HG02852 (cell line): ENCODE data around the gene IL4R.
A peak's percentile ranks its signal among the peaks of the same experiment; 100 is the strongest.
"Not testable (repeated sequence)": the region's sequence is repeated elsewhere in the genome, so short reads cannot be mapped to it uniquely, and the experiment has no call there.

Experiments used
- ATAC-seq: cut with Tn5 transposase; IDR thresholded peaks from one replicate; pipeline ENCODE4 v1.9.1; 2021; ENCODE audit warnings: mild to moderate bottlenecking, moderate library complexity; ENCODE audit not compliant: unreplicated experiment

IL4R gene

DNA sequence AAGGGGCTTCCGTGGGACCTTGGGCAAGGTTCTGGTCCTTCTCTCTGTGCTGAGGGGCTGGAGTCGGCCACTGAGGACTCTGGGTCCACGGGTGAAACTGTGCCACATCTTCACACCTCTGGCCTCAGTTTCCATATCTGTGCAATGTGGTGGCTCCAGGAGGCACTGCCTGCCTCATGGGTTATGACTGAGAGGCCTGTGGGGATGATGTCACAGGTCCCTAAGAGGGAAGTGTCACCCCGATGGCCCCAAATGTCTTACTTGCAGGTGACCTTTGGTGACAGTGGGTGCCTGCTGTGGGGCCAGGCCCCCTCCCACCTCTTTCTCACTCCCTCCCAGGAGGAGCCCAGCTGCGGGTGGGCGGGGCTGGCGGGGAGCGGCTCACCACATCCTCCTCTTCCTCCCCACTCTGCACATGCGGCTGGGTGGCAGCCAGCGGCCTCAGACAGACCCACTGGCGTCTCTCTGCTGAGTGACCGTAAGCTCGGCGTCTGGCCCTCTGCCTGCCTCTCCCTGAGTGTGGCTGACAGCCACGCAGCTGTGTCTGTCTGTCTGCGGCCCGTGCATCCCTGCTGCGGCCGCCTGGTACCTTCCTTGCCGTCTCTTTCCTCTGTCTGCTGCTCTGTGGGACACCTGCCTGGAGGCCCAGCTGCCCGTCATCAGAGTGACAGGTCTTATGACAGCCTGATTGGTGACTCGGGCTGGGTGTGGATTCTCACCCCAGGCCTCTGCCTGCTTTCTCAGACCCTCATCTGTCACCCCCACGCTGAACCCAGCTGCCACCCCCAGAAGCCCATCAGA is 88.2 kb downstream of the IL4R start, which contains the start of gene IL21R:
Gene IL21R, plus strand, starts transcription at position 407 of the 801 bp plus-strand sequence. CDS start 27,898 bp downstream, outside the sequence.
- ATAC-seq, result peak; percentile 53

DNA sequence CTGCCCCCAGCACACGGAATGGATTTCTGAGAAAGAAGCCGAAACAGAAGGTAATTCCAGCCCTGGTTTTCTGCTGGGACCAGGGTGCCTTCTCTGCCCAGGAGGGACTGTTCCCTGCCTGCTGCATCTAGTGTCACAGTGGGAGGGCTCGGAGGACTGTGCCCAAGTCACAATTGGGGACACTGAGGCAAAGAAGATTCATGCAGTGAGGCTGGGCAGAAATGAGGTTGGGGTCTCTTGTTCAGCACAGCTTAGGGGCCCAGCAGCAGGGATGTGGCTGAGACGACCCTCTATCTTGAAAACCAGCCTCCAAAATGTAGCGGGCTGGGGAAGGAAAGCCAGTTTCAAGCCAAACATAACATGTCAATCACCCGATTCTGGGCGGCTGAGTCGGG is 88.8 kb downstream of the IL4R start:
- ATAC-seq, result no peak

DNA sequence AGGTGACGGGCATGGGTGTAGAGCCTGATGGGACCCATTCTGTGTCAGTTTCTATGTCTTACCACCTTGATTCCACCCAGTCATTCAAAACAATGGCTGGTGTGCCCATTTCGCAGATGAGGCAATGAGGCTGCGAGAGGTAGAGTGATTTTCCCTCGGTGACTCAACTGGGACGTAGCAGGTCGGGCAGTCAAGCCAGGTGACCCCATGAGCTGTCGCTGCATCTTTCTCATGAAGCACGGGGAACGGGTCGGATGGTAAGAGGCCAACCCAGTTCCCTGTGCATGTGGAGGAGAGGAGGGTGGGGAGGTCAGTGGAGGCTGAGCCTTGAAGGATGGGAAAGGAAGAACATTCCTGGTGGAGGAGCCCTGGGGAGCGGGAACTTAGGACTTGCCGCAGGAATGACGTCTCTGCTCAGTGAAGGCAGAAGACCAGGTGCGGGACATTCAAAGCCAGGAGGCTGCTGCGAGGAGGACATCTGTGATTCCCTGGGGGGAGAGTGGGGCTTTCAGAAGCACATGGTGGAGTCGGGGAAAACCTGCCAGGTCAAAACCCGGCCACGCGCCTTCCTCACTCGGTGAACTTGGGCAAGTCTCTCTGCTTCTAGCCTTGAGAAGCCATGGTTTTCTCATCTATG is 89.3 kb downstream of the IL4R start:
- ATAC-seq, result no peak

DNA sequence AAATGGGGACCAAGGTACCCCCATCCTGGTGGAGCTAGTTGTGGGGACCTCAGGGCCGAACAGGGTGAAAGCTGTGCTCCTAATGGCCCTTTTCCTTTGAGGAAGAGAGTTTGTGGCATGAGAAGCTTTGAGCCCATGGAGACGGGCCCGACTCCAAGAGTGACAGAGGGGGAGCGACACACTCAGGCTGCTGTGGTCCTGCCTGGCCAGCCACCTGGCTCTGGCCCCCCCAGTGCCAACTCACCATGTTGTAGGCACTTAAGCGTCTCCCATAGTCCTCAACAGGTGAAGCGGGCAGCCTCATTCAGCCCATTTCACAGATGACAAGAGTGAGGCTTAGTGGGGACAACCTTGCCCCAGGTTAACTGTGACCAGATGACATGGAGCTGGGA is 89.8 kb downstream of the IL4R start:
- no peak for ATAC-seq

DNA sequence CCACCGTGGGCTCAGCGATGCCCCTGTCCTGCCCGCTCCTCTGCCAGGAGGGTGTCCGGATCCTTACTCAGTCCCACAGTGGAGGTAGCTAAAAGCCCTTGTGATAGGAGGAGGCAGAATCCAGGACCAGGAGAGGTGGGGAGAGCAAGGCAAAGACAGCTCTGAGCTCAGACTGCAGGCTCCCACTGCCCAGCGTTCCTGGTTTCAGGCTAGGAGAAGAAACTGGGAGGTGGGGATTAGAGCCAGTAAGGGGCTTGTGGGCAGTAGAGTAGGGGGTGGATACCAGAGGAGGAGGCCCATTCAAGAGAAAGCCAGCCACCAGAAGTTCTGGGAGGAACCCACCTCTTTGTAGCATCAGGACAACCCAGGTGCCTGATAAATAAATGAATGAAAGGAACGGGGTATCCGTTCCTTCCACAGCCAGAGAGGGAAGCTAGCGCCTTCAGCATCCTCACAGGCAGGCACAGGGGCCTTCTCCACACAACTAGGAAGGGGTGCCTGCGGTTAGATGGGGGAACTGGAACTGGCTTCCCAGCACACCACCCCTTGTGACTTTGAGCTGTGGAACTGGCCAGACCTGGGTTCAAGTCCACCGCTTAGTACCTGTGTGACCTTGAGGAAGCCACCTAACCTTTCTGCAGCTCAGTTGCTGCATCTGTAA is 90.5 kb downstream of the IL4R start:
- ATAC-seq, result no peak

DNA sequence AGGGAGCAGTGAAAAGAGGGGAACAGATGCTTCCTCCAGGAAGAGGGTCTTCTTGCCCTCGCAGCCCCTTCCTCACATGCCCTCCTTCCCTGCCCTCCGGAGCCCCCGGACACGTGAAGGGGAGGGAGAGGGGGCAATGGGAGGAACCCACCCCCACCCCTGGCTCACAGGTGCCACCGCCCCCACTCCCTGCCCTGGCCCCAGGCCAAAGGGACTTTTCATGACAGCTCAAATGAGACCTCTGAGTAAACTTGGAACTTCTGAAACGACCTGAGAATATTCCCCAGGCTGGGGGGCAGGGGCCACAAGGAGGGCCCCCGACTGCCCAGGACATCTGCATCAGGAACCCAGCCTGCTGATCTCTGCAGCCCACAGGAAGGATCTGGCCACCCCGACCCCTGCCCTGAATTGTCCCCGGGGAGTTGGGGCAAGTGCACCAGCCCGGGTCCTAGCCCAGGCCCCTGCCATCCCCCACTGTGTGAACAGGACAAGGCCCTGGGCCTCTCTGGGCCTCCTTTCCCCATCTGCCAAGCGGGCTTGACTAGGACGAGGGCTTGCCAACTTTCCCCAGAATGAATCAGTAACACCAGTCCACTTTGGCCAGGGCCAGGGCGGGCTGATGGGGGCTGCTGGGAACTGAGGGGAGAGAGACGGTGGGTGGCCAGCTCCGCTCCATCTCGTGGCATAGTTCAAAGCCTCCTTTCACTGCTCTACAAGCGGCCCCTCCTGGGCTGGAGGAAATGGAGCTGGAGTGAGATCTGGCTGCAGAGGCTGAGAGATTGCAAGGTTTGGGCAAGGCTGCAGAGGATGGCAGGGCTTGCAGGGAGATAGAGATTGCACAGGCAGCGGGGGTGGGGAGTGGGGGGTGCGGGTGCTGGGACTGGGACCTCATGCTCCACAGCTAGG is 92.0 kb downstream of the IL4R start:
- ATAC-seq, result no peak

DNA sequence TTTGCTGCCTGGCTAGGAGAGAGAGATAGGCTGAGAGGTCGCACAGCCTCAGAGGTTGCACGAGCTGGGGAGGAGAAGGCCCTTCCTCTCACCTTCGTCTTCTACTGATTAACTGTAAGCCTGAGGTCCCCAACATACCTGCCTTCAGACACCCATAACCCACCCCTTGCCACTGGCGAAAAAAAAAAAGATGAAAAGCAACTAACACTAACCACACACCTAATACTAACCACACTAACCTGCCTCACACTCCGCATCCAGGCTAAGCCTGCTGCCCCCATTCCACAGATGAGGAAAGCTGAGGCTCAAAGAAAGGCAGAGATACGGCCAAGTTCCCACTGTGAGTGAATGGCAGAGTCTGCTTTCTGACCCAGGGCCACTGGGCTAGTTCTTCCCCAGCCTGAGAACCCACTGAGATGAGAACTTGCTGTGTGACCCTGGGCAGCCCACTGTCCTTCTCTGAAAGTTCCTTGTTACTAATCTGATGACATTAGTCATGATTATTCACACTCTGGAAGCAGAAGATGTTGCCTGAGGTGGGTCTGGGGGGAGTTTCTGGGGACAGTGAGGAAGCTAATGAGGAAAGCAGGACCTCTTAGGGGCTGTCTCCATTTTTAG is 92.8 kb downstream of the IL4R start:
- ATAC-seq, result no peak

DNA sequence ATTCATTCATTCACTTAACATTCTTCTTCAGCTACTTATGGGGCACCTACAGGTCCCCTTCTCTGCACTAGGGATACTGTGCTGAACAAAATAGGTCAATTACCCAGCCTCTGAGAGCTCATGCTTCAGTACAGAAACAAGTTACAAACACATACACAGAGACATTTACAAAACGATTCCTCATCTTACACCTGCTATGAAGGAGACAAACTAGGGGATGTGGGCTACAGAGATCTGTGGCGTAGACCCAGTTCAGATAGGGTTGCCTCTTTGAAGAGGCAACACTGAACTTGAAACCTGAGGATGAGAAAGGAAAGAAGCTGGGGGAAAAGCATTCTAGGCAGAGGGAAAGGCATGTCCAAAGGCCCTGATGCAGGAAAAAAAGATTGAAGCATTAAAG is 93.4 kb downstream of the IL4R start:
- ATAC-seq, result no peak

DNA sequence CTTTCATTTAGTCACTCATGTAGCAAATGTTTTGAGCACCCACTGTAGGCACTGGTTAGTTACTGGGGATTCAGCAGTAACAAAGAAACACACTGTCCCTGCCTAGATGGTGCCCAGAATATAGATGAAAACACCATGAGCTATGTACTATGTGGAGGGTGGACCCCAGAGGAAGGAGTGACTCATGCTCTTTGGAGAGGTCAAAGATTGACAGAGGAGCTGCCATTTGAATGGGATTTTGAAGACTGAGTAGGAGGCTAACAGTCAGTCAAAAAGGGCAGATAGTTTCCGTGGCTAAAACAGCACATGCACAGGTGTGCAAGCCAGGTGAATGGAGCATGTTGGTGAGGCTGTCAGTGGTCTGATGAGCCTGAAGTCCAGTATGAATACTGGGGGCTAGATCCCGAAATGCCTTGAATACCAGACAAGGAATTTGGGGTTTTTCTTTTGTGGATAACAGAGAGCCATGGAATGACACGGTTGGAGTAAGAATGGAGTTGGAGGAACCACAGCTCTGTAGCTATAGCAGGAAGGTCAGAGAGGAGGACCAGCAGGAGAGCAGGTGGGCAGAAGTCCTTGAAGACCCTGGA is 94.3 kb downstream of the IL4R start:
- peak; percentile 24 for ATAC-seq

DNA sequence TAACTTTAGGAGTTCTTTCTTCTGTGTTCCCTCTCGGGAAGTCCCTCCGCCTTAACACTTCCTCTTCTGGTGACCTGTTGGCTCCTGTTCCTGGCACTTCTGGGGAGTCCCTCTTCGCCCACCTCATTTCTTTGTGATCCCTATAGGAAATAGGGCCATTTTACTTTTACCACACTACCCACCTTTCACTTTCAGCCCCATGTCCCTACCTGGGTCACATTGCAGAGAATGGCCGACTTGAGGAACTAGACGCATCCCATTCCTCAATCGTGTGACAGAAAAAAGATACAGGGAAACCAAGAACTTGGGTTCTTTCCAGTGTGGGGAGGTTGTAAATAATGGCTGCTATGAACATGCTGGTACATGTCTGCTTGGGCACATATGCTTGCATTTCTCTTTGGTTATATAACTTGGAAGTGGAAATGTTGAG is 94.8 kb downstream of the IL4R start:
- peak; percentile 29 for ATAC-seq

DNA sequence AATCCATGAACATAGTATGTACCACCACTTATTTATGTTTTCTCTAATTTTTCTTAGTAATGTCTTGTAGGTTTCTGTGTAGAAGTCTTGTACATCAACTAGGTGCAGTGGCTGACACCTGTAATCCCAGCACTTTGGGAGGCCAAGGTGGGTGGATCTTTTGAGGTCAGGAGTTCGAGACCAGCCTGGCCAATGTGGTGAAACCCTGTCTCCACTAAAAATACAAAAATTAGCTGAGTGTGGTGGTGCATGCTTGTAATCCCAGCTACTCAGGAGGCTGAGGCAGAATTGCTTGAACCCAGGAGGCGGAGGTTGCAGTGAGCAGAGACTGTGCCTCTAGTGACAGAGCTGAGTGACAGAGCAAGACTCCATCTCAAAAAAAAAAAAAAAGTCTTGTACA is 96.2 kb downstream of the IL4R start:
- ATAC-seq, result not testable (repeated sequence)

DNA sequence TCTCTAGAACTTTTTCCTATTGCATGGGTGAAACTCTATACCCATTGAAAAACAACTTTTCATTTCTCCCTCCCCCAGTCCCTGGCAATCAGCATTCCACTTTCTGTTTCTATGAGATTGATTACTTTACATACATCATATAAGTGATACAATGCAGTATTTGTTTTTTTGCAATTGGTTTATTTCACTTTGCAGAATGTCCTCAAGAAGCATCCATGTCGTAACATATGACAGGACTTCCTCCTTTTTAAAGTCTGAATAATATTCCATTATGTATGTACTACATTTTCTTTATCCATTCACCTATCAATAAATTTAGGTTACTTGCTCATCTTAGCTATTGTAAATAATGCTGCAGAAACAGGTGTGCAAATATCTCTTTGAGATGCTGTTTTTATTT is 97.0 kb downstream of the IL4R start:
- no peak for ATAC-seq

DNA sequence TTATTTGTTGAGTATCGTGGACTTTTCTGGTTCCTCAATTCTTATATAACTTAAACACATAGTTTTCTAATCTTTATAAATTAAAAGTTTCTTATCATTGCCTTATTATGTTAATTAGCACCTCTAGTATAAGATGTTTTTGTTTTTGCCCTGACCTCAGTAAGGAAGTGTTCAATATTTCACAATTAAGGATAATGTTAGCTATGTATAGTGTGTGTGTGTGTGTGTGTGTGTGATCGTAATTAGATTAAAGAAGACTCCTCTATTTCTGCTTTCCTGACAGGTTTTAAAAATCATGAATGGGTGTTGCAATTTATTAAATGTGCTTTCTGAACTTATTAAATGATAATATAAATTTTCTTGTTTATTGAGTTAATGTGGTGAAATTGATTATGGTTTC is 100.2 kb downstream of the IL4R start:
- no peak for ATAC-seq
